Measurements from ENCODE around the gene C3orf70.

C3orf70 gene

GRCh38 chr3:185152410-185153170 lies at the start of gene C3orf70:
TSS of gene C3orf70 (minus strand) at chr3:185153060. CDS start at chr3:185152823, 237 bp downstream.
- peak in 1 of 2 donors; percentile 66 for DNase-seq

GRCh38 chr3:185200639-185201038 lies 47.8 kb upstream of the C3orf70 start:
- DNase-seq = no peak

GRCh38 chr3:185199671-185200070 lies 46.8 kb upstream of the C3orf70 start:
- no peak for DNase-seq

- DNase-seq = no peak
Observed at GRCh38 chr3:185199206-185199605, 46.3 kb upstream of the C3orf70 start.

GRCh38 chr3:185197068-185197467 lies 44.2 kb upstream of the C3orf70 start:
- DNase-seq = no peak

- DNase-seq = no peak
Observed at GRCh38 chr3:185195652-185196051, 42.8 kb upstream of the C3orf70 start.

GRCh38 chr3:185188816-185189215 lies 36.0 kb upstream of the C3orf70 start:
- DNase-seq = no peak

GRCh38 chr3:185187391-185187790 lies 34.5 kb upstream of the C3orf70 start:
- no peak for DNase-seq

GRCh38 chr3:185176750-185177359 lies 24.0 kb upstream of the C3orf70 start:
- DNase-seq = peak; percentile 12 to 21

GRCh38 chr3:185175370-185175987 lies 22.6 kb upstream of the C3orf70 start:
- peak; percentile 71 to 78 for DNase-seq

- DNase-seq = no peak
Observed at GRCh38 chr3:185172086-185173049, 19.5 kb upstream of the C3orf70 start.

- no peak for DNase-seq
Observed at GRCh38 chr3:185164428-185165217, 11.8 kb upstream of the C3orf70 start.

- no peak for DNase-seq
Observed at GRCh38 chr3:185162634-185163033, 9.8 kb upstream of the C3orf70 start.

GRCh38 chr3:185161761-185162160 lies 8.9 kb upstream of the C3orf70 start:
- no peak for DNase-seq

GRCh38 chr3:185157347-185157746 lies 4.5 kb upstream of the C3orf70 start:
- DNase-seq = no peak

GRCh38 chr3:185155678-185156077 lies 2.8 kb upstream of the C3orf70 start:
- DNase-seq = no peak

- DNase-seq = peak; percentile 38 to 43
Observed at GRCh38 chr3:185153861-185154629, 1.2 kb upstream of the C3orf70 start.

- DNase-seq = peak in 1 of 2 donors; percentile 64
Observed at GRCh38 chr3:185153171-185153771, 411 bp upstream of the C3orf70 start.

GRCh38 chr3:185151964-185152409 lies 873 bp downstream of the C3orf70 start:
- peak in 1 of 2 donors; percentile 35 for DNase-seq
